GM18909 (cell line): ENCODE results near the gene SAXO1.

Experiments used
- ATAC-seq: cut with Tn5 transposase; IDR thresholded peaks from one replicate; pipeline ENCODE4 v1.9.1; 2021; ENCODE audit warnings: mild to moderate bottlenecking; ENCODE audit not compliant: unreplicated experiment, poor library complexity

Gene SAXO1

GRCh38 chr9:18921366-18922075 is 111.5 kb downstream of the SAXO1 start:
- no peak for ATAC-seq

- ATAC-seq, result no peak
Observed at GRCh38 chr9:18920141-18921084, 112.6 kb downstream of the SAXO1 start.

- no peak for ATAC-seq
Observed at GRCh38 chr9:18911714-18912342, 121.2 kb downstream of the SAXO1 start.

- ATAC-seq, result no peak
Observed at GRCh38 chr9:18910916-18911315, 122.1 kb downstream of the SAXO1 start.

GRCh38 chr9:18910435-18910834 is 122.6 kb downstream of the SAXO1 start:
- no peak for ATAC-seq

GRCh38 chr9:18909140-18910018 is 123.6 kb downstream of the SAXO1 start:
- ATAC-seq, result no peak

GRCh38 chr9:18907927-18908625 is 124.9 kb downstream of the SAXO1 start:
- ATAC-seq, result no peak

GRCh38 chr9:18906656-18907395 is 126.2 kb downstream of the SAXO1 start:
- no peak for ATAC-seq

GRCh38 chr9:18905883-18906629 is 127.0 kb downstream of the SAXO1 start:
- no peak for ATAC-seq

- ATAC-seq, result no peak
Observed at GRCh38 chr9:18905028-18905882, 127.8 kb downstream of the SAXO1 start.

- ATAC-seq, result no peak
Observed at GRCh38 chr9:18903450-18903849, 129.6 kb downstream of the SAXO1 start.

GRCh38 chr9:18896531-18897179 is 136.4 kb downstream of the SAXO1 start:
- ATAC-seq, result no peak

GRCh38 chr9:18896004-18896403 is 137.0 kb downstream of the SAXO1 start:
- no peak for ATAC-seq

- ATAC-seq, result no peak
Observed at GRCh38 chr9:18893491-18893890, 139.5 kb downstream of the SAXO1 start.

GRCh38 chr9:18893046-18893445 is 140.0 kb downstream of the SAXO1 start:
- ATAC-seq, result no peak

GRCh38 chr9:18891946-18892670 is 140.9 kb downstream of the SAXO1 start:
- ATAC-seq, result no peak
